A673 (cell line): ENCODE measurements around the gene PRR33.

Experiments
- CTCF ChIP-seq: fragments of 300-800, 200-600 bp; sonication (generic); conservative IDR thresholded peaks from 2 replicates; pipeline ENCODE4 v1.5.1; 2017; ENCODE audit warnings: low read depth, mild to moderate bottlenecking, antibody characterized with exemption, low read length, moderate library complexity, mixed read lengths
- EZH2 ChIP-seq: fragments of 200-600 bp; sonication (generic); IDR thresholded peaks from 2 replicates; pipeline ENCODE4 v1.6.1; 2017; ENCODE audit warnings: borderline replicate concordance, low read depth, mild to moderate bottlenecking, mixed read lengths, antibody characterized with exemption, low read length; ENCODE audit not compliant: poor library complexity, severe bottlenecking

- no peak for TF ChIP-seq EZH2
- no peak for TF ChIP-seq CTCF
These were observed 20.2 kb downstream of the PRR33 start for GRCh38 chr11:1871531-1871930.
